ENCODE results near the gene CXCL13.
"Not testable (repeated sequence)": the region's sequence is repeated elsewhere in the genome, so short reads cannot be mapped to it uniquely, and the experiment has no call there.

Gene CXCL13

DNA sequence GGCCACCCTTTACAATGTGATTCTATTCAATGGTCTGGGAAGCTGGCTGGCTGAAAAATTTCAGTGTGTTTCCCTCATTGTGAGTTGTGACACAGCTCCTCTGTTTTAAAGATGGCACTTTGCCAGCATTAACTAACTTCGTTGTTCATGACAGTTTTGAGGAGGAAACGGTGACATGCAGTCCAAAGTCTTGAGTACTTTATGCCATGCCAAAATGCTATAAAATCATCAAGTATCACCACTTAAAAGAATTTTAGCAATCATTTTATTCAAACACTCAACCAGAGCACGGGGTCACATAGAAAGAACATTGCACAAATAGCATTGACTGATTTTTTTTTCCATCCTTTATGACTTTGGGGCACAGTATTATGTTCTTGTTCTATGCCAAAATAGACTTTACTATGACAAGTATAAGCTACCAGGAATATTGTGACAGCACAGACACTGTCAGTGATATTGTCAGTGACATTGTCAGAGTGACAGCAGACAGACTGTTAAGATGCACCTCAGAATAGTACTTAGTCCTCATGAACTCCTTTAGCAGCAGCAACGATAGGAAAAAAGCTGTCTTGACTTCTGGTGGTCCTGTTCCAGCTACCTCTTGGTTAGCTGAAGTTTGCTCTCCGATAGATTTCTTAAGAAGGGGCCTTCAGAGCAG, 46.7 kb downstream of the CXCL13 start:
- no peak overlapping the region for H3K27ac ChIP-seq
- no peak for DNase-seq (ENCODE audit: low read depth, low spot score)

GRCh38 chr4:77653162-77653758, 47.6 kb downstream of the CXCL13 start:
- DNase-seq (ENCODE audit: low read depth, low spot score), result no peak
- no peak overlapping the region for H3K27ac ChIP-seq

DNA sequence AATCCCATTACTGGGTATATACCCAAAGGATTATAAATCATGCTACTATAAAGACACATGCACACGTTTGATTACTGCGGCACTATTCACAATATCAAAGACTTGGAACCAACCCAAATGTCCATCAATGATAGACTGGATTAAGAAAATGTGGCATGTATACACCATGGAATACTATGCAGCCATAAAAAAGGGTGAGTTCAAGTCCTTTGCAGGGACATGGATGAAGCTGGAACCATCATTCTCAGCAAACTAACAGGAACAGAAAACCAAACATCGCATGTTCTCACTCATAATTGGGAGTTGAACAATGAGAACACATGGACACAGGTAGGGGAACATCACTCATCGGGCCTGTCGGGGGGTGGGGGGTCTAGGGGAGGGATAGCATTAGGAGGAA, 54.7 kb downstream of the CXCL13 start:
- DNase-seq (ENCODE audit: low read depth, low spot score), result not testable (repeated sequence)

More for the DNA sequence above, 54.7 kb downstream of the CXCL13 start:
- not testable (repeated sequence) for H3K27ac ChIP-seq
